HG03039 (cell line): ENCODE data around the gene CBL.
"Not testable (repeated sequence)": the region's sequence is repeated elsewhere in the genome, so short reads cannot be mapped to it uniquely, and the experiment has no call there.

Experiments used
- ATAC-seq: cut with Tn5 transposase; IDR thresholded peaks from one replicate; pipeline ENCODE4 v1.9.1; 2021; ENCODE audit warnings: mild to moderate bottlenecking, moderate library complexity; ENCODE audit not compliant: unreplicated experiment

Gene CBL

DNA sequence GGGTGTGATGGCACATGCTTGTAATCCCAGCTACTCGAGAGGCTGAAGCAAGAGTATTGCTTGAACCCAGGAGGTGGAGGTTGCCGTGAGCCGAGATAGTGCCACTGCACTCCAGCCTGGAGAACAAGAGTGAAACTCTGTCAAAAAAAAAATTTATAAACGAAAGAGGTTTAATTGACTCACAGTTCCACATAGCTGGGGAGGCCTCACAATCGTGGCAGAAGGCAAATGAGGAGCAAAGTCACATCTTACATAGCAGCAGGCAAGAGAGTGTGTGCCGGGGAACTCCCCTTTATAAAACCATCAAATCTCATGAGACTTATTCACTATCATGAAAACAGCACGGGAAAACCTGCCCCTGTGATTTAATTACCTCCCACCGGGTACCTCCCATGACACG is 21.7 kb upstream of the CBL start:
- not testable (repeated sequence) for ATAC-seq

DNA sequence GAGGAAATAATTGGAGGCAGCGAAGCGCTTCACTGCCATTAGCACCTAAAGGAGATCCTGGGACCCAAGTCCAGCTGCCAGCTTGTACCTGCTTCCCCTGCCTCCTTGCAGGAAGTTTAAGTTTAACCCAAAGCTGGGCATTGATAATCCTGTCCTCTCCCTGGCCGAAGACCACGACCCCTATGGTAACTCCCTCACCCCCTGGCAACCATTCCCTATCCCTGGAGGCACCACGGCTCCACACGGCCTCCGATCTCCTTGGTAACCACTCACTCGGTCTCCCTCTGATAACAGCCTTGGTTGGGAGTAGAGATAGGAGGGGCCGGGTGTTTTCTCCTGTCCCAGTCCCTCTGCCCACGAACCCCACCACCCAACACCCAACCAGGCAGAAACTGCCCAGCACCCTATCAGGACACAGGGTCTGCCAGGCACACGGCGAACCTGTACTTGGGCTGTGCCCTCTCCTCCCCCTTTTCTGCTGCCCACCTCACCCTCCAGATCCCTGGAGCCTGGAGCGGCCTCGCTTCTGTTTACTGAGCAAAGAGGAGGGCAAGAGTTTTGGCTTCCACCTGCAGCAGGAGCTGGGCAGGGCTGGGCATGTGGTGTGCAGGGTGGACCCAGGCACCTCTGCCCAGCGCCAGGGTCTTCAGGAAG is 20.0 kb upstream of the CBL start:
- no peak for ATAC-seq

GRCh38 chr11:119187123-119187892 is 18.8 kb upstream of the CBL start:
- no peak for ATAC-seq

GRCh38 chr11:119188067-119188466 is 18.1 kb upstream of the CBL start:
- no peak for ATAC-seq

DNA sequence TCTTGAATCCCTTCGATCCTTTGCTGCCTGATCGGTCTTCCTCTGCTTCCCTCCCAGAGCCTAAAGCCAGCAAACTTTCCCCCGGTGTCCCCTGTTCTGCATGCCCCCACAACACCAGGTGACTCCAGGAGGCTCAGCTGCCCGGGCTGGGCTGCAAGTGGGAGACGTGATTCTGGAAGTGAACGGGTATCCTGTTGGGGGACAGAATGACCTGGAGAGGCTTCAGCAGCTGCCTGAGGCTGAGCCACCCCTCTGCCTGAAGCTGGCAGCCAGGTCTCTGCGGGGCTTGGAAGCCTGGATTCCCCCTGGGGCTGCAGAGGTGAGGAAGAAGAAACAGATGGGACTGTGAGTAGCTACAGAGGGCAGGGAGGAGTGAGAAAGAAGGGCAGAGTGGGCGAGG is 17.3 kb upstream of the CBL start:
- ATAC-seq = no peak

- no peak for ATAC-seq
Measured at GRCh38 chr11:119189393-119189792, 16.7 kb upstream of the CBL start.

GRCh38 chr11:119190531-119190930 is 15.6 kb upstream of the CBL start:
- ATAC-seq = no peak

- not testable (repeated sequence) for ATAC-seq
Measured at GRCh38 chr11:119191265-119191664, 14.9 kb upstream of the CBL start.

GRCh38 chr11:119192111-119192510 is 14.0 kb upstream of the CBL start:
- ATAC-seq = no peak

DNA sequence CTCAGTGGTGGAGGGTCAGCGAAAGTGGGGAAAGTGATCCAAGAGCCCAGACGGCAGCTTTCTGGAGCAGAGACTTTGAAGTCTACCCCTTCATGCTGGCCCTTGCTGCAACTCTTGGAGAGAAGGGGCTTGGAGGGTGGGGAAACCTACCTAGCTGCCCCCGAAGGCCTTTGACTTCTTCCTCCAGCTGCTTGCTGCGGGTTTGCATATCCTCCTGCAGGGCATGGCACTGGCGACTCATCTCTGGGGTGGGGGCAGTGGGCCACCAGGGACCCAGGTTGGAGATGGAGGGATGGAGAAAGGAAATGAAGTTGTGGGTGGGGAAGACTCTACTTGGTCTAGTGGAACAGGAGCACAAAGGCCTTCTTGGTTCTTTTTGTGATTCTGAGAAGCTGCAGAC is 13.1 kb upstream of the CBL start:
- ATAC-seq = no peak

- no peak for ATAC-seq
Measured at GRCh38 chr11:119193626-119194025, 12.5 kb upstream of the CBL start.

GRCh38 chr11:119194811-119195440 is 11.2 kb upstream of the CBL start:
- no peak for ATAC-seq

GRCh38 chr11:119195680-119196079 is 10.5 kb upstream of the CBL start:
- ATAC-seq = no peak

- ATAC-seq = no peak
Measured at GRCh38 chr11:119196833-119197483, 9.2 kb upstream of the CBL start.

- ATAC-seq = no peak
Measured at GRCh38 chr11:119198925-119199324, 7.2 kb upstream of the CBL start.

- not testable (repeated sequence) for ATAC-seq
Measured at GRCh38 chr11:119201236-119201635, 4.9 kb upstream of the CBL start.

DNA sequence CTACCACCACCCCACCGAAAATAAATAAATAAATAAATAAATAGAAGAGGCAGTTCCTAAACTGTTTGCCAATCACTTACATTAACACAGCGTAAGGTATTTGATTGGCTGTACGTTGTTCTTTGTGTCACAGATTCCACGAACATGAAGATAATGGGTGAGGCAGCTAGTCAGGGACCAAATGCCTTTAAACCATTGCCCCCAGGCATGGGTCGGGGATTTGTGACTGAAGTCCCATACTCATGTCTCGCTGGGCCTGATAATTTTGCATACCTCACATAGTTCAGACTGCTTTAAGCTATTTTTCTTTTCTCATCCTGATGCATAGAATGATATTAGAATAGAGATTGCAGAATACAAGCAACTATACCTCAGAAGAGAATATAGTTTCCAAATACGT is 3.6 kb upstream of the CBL start:
- no peak for ATAC-seq

DNA sequence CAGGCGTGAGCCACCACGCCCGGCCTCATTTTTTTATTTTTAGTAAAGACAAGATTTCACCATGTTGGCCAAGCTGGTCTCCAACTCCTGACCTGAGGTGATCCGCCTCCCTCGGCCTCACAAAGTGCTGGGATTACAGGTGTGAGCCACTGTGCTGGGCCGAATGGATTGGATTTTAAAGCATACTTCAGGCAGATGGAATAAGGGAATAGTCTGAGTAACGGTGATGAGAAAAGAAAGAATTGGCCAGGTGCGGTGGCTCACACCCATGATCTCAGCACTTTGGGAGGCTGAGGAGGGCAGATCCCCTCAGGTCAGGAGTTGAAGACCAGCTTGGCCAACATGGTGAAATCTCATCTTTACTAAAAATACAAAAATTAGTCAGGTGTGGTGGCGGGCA is 2.1 kb upstream of the CBL start:
- no peak for ATAC-seq

DNA sequence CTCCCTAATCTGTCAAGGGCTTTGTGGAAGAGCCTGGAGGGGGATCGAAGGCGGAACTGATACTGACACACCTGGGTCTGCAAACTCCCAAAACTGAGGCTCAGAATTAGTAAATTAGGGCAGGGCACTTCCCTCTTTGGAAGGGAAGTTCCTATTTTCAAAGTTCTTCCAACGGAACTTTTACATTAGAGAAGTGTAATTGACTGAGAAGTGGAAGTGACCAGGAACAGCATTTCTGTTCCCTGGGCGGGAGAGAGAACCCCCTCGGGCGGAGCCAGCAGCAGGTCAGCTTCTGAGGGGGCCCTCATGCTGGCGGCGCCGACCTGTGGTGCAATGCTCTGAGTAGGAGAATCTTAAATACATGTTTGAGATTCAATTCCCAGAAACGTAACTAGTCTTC is 1.1 kb upstream of the CBL start:
- no peak for ATAC-seq

DNA sequence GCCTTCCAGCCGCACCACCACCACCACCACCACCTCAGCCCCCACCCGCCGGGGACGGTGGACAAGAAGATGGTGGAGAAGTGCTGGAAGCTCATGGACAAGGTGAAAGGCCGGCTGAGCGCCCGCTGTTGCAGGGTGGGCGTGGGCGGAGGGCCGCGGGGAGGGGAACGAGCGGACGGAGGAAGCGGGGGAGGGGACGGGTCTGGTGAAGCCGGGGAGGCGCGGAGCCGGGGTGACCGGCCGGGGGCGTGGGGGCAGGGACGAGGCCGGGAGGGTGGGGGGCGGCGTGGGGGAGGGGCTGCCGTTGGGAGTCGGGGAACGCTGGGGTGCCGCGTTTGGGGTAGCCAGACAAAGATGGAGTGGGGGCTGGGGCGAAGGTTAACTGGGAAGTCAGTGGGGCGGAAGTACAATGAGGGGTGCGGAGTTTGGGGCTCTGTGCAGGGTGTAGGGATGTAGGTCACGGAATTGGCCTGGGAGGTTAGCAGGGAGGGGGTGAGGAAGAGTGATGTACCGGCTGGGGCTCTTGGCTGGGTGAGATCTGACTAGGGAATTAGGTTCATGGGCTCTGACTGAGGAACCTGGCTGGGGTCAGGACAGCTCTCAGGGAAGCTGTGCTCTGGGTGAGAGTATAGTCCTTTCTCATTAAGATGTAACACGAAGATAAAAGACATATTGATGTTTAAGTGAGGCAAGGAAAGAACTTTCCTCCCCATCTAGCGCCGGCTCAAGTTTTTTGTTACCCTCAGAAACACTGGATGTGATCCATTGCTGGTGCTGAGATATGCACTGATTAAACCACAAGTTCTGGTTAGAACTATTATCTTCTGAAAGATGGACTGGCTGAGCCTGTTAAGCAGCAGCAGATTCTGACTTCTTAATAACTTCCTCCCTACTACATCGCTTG is 624 bp downstream of the CBL start:
- peak; percentile 23 for ATAC-seq
